HL-60 (cell line): ENCODE results near the gene SLC4A3.

Source experiments
- DNase-seq, 2 experiments: peaks; one replicate each; pipeline ENCODE4 v3.0.0-alpha.2; 2010 to 2020; ENCODE audit warnings: low read depth in 1 of 2, low spot score in 1 of 2
- H3K27ac ChIP-seq: fragments of 250-450 bp; sonication (Bioruptor Pico); replicated peaks from 2 replicates; pipeline ENCODE4 v1.5.1; 2020; ENCODE audit warnings: mild to moderate bottlenecking, moderate library complexity
- H3K27me3 ChIP-seq: fragments of 250-450 bp; sonication (Bioruptor Pico); 2 replicates; pipeline ENCODE4 v1.5.1; 2021; ENCODE audit warnings: mild to moderate bottlenecking, moderate library complexity; ENCODE audit not compliant: insufficient read depth, poor library complexity, severe bottlenecking
- H3K4me3 ChIP-seq: replicated peaks from 2 replicates; pipeline ENCODE4 v1.5.1; 2011; ENCODE audit warnings: mild to moderate bottlenecking, control low read depth, low read length; ENCODE audit not compliant: insufficient read depth
- CTCF ChIP-seq: IDR thresholded peaks from one replicate; pipeline ENCODE4 v1.5.1; 2011; ENCODE audit warnings: low read length, control low read depth, inconsistent platforms; ENCODE audit not compliant: insufficient read depth
- GABPA ChIP-seq: IDR thresholded peaks from 2 replicates; pipeline ENCODE4 v1.6.1; 2012; ENCODE audit warnings: low read depth
- POLR2AphosphoS5 ChIP-seq: IDR thresholded peaks from 2 replicates; pipeline ENCODE4 v1.6.1; 2012; ENCODE audit warnings: low read depth
- REST ChIP-seq: IDR thresholded peaks from 2 replicates; pipeline ENCODE4 v1.6.1; 2012; ENCODE audit warnings: low read depth; ENCODE audit not compliant: insufficient replicate concordance
- SPI1 ChIP-seq: IDR thresholded peaks from 2 replicates; pipeline ENCODE4 v1.6.1; 2012; ENCODE audit warnings: low read depth, mild to moderate bottlenecking, borderline replicate concordance

Gene SLC4A3

DNA sequence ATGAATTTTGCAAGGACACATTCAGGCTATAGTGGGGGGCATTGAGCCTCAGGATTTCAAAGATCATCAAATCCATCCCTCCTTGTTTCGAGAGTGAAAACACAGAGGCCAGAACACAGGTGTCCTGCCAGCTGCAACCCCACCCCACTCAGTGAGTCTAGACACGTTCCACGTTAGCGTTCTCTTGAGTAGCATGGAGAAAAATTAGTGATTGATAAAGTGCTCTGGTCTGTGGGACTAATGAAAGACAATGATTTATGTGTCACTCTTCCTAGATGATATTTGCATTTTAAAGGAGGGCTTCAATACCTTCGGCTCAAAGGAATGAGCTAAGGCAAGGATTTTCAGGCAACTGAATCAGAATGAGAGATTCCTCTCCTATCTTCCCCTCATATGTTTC lies 43.8 kb downstream of the SLC4A3 start:
- no peak for DNase-seq
- H3K4me3 ChIP-seq = no peak overlapping the region
- peaks cover 7% of the 10 kb centered on the region for H3K27me3 ChIP-seq
- TF ChIP-seq GABPA (no peak), REST (no peak), SPI1 (no peak), CTCF (no peak), POLR2AphosphoS5 (no peak)
- no peak overlapping the region for H3K27ac ChIP-seq

- Histone ChIP-seq H3K27me3 (peaks cover 7% of the 10 kb centered on the region), H3K4me3 (no peak overlapping the region), H3K27ac (no peak overlapping the region)
- TF ChIP-seq SPI1 (no peak), GABPA (no peak), POLR2AphosphoS5 (no peak), CTCF (no peak), REST (no peak)
- no peak for DNase-seq
These were observed 45.0 kb downstream of the SLC4A3 start for GRCh38 chr2:219672406-219672805.

DNA sequence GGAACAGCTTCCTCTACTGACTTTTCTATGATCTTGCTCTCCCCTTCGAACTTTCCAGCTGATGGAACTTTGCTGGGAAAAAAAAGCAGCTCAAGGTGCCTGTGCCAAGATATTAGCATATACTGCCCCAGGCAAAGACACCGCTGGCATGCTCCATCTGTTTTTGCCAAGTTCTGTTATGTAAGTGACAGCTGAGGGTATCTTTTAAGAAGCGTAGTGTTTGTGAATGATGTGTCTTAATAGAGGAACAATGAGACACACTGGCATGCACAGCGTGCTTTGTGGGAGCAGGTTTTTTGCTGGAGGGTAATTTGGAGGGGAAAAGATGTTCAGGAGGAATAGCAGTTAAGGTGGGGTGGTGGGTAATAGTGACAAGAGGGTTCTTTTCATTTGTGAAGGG lies 47.8 kb downstream of the SLC4A3 start:
- no peak for DNase-seq
- no peak for TF ChIP-seq CTCF
- TF ChIP-seq GABPA = no peak
- TF ChIP-seq POLR2AphosphoS5 = no peak
- no peak for TF ChIP-seq SPI1

DNA sequence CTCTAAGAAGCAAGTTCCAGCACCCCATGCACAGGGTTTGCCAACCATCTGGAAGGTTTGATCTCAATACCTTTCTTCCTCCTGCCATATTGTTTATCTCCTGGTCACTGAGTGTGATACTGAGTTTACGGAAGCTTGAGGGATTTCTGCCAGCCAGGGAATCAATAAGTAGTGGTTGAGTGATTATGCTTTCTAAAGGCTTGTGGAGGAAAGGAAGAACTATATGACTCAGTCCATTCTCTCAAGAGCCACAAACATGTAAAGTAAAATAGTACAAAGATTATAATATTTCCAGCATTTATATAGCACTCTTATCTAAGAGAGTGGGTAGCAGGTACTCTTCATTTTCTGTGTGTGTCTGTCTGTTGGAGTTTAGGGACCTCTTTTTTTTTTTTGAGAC lies 49.2 kb downstream of the SLC4A3 start:
- Histone ChIP-seq H3K4me3 (no peak overlapping the region), H3K27ac (no peak overlapping the region), H3K27me3 (peaks cover 2% of the 10 kb centered on the region)
- DNase-seq = no peak
- TF ChIP-seq POLR2AphosphoS5 = no peak
- TF ChIP-seq REST = no peak
- no peak for TF ChIP-seq GABPA
- no peak for TF ChIP-seq CTCF
- no peak for TF ChIP-seq SPI1

More for the DNA sequence above, 47.8 kb downstream of the SLC4A3 start:
- Histone ChIP-seq H3K27ac (no peak overlapping the region), H3K27me3 (peaks cover 4% of the 10 kb centered on the region), H3K4me3 (no peak overlapping the region)
